Stimulated activated CD8-positive, alpha-beta memory T cell treated with anti-CD3 and anti-CD28 coated beads, Interleukin-12 subunit alpha, Interleukin-12 subunit beta, amount 100 ng/mL, for 4 hours (primary cell): Measurements from ENCODE around the gene CFD.

Experiments used
- DNase-seq: peaks from one replicate; pipeline ENCODE4 v3.0.0-alpha.2; 2020; ENCODE audit warnings: low read depth

Gene CFD

GRCh38 chr19:906480-906879 is 47.0 kb downstream of the CFD start:
- DNase-seq = no peak

- DNase-seq = no peak
These were observed 47.9 kb downstream of the CFD start for GRCh38 chr19:907183-907853.

GRCh38 chr19:911197-912033 is 52.0 kb downstream of the CFD start:
- DNase-seq = no peak

GRCh38 chr19:912181-913079 is 53.0 kb downstream of the CFD start:
- no peak for DNase-seq
